ENCODE measurements around the gene TTYH1.

GRCh38 chr19:54429545-54430227 is 14.4 kb downstream of the TTYH1 start:
- TF ChIP-seq CTCF (conservative IDR thresholded peaks at IDR 0.05; ENCODE audit: low read length), result no peak
- no peak for TF ChIP-seq EZH2phosphoT487 (IDR thresholded peaks at IDR 0.05; ENCODE audit: borderline replicate concordance)

All from Loucy (cell line).